HFF-Myc (cell line): ENCODE results near the gene ORC6.

Experiments
- DNase-seq: peaks from one replicate; pipeline ENCODE4 v3.0.0-alpha.2; 2011; ENCODE audit warnings: low read depth; ENCODE audit errors: extremely low read depth
- H3K4me3 ChIP-seq: replicated peaks from 2 replicates; pipeline ENCODE4 v1.5.1; 2011; ENCODE audit warnings: low read depth, mild to moderate bottlenecking, control low read depth, low read length
- CTCF ChIP-seq: IDR thresholded peaks from 2 replicates; pipeline ENCODE4 v1.5.1; 2012; ENCODE audit warnings: mild to moderate bottlenecking, low read depth, low read length, control low read depth; ENCODE audit errors: missing control alignments

Gene ORC6

GRCh38 chr16:46730801-46731690 lies 41.6 kb downstream of the ORC6 start:
- no peak overlapping the region for H3K4me3 ChIP-seq
- TF ChIP-seq CTCF = no peak
- DNase-seq = no peak

- DNase-seq = no peak
Measured at GRCh38 chr16:46731691-46732555, 42.5 kb downstream of the ORC6 start.

GRCh38 chr16:46732561-46732960 lies 43.1 kb downstream of the ORC6 start:
- H3K4me3 ChIP-seq = no peak overlapping the region
- no peak for TF ChIP-seq CTCF
- DNase-seq = no peak

More at GRCh38 chr16:46731691-46732555, 42.5 kb downstream of the ORC6 start:
- H3K4me3 ChIP-seq = no peak overlapping the region
- no peak for TF ChIP-seq CTCF

- DNase-seq = no peak
- no peak overlapping the region for H3K4me3 ChIP-seq
- TF ChIP-seq CTCF = no peak
Measured at GRCh38 chr16:46733319-46733830, 43.9 kb downstream of the ORC6 start.

GRCh38 chr16:46736695-46737094 lies 47.2 kb downstream of the ORC6 start:
- no peak for TF ChIP-seq CTCF
- DNase-seq = no peak

GRCh38 chr16:46737621-46738214 lies 48.3 kb downstream of the ORC6 start:
- no peak for DNase-seq
- no peak overlapping the region for H3K4me3 ChIP-seq
- TF ChIP-seq CTCF = no peak

More at GRCh38 chr16:46736695-46737094, 47.2 kb downstream of the ORC6 start:
- no peak overlapping the region for H3K4me3 ChIP-seq
